Ovary (tissue), 3 donors: ENCODE results near the gene SOX6.

Source experiments
- EP300 ChIP-seq: sonication (generic); formaldehyde crosslinking; IDR thresholded peaks from one replicate; pipeline ENCODE4 v1.6.1; 2017; ENCODE audit warnings: antibody characterized with exemption
- POLR2A ChIP-seq: fragments of 450-650 bp; IDR thresholded peaks from one replicate; pipeline ENCODE4 v1.6.1; 2017; ENCODE audit warnings: antibody characterized with exemption, mild to moderate bottlenecking, moderate library complexity
- TF ChIP-seq, protein P1 (sequence below), 3 donors: fragments of 450-650 bp in 2 of 3; fragments of 200-600 bp in 1 of 3; IDR thresholded peaks; one replicate each; pipeline versions ENCODE4 v1.5.1 to v1.8.0; 2016 to 2022; ENCODE audit warnings: antibody characterized with exemption in 3 of 3, mild to moderate bottlenecking in 1 of 3
- donor health status: DM: no; HTN: no; CAD: no.

DNA sequence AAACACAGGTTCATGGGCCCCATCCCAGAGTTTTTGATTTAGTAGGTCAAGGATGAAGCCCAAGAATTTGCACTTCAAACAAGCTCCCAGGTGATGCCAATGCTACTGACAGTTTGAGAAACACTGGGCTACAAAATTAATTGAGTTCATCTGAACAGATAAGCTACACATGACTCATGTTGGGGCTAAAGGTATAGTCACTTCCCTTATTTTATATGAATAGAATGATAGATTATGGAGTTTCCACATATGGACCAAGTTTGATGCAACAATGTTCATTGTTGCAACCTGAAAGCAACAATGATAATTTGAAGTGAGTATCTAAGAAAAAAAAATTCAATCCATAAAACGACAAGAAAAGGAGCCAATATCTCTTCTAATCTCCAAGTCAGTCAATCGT is 54.9 kb downstream of the SOX6 start:
- TF ChIP-seq POLR2A (no peak), EP300 (no peak)
- TF ChIP-seq, protein P1, sequence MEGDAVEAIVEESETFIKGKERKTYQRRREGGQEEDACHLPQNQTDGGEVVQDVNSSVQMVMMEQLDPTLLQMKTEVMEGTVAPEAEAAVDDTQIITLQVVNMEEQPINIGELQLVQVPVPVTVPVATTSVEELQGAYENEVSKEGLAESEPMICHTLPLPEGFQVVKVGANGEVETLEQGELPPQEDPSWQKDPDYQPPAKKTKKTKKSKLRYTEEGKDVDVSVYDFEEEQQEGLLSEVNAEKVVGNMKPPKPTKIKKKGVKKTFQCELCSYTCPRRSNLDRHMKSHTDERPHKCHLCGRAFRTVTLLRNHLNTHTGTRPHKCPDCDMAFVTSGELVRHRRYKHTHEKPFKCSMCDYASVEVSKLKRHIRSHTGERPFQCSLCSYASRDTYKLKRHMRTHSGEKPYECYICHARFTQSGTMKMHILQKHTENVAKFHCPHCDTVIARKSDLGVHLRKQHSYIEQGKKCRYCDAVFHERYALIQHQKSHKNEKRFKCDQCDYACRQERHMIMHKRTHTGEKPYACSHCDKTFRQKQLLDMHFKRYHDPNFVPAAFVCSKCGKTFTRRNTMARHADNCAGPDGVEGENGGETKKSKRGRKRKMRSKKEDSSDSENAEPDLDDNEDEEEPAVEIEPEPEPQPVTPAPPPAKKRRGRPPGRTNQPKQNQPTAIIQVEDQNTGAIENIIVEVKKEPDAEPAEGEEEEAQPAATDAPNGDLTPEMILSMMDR (IDR thresholded peaks at IDR 0.05), result no peak
